ENCODE measurements around the gene CDCA3.

- TF ChIP-seq POLR2A (IDR thresholded peaks at IDR 0.05) (no peak), CTCF (IDR thresholded peaks at IDR 0.05) (no peak)
Observed at GRCh38 chr12:6839482-6840201, 11.4 kb downstream of the CDCA3 start.
